Osteoblast (primary cell): Measurements from ENCODE around the gene HAUS8. TPM values are rescaled to one million over a fixed set of nuclear protein-coding genes. Genes with fewer than 3 reads are reported as not detected.

ENCODE experiments used
- DNase-seq: peaks from one replicate; pipeline ENCODE4 v3.0.0; 2011; ENCODE audit warnings: low spot score, mixed read lengths; ENCODE audit not compliant: insufficient read length; ENCODE audit errors: missing footprints
- H2AFZ ChIP-seq: 2 replicates; pipeline ENCODE4 v1.6.0; 2011; ENCODE audit warnings: mild to moderate bottlenecking, low read length
- H3K27ac ChIP-seq: 2 replicates; pipeline ENCODE4 v1.5.1; 2011; ENCODE audit warnings: mild to moderate bottlenecking, low read depth, low read length, moderate library complexity
- H3K27me3 ChIP-seq: 2 replicates; pipeline ENCODE4 v1.6.0; 2012; ENCODE audit warnings: mild to moderate bottlenecking, control low read depth, inconsistent platforms, low read length, moderate library complexity; ENCODE audit not compliant: insufficient read depth
- H3K36me3 ChIP-seq: 2 replicates; pipeline ENCODE4 v1.5.1; 2011; ENCODE audit warnings: mild to moderate bottlenecking, low read length, control low read depth, moderate library complexity; ENCODE audit not compliant: insufficient read depth
- H3K4me1 ChIP-seq: 2 replicates; pipeline ENCODE4 v1.5.1; 2011; ENCODE audit warnings: mild to moderate bottlenecking, low read length, control low read depth, moderate library complexity; ENCODE audit not compliant: insufficient read depth
- H3K4me2 ChIP-seq: 2 replicates; pipeline ENCODE4 v1.6.0; 2011; ENCODE audit warnings: mild to moderate bottlenecking, low read length; ENCODE audit not compliant: insufficient read depth
- H3K4me3 ChIP-seq: fragments of 200-600 bp; sonication (generic); 3 replicates; pipeline ENCODE4 v1.5.1; 2012; ENCODE audit warnings: mild to moderate bottlenecking, low read length, inconsistent platforms; ENCODE audit not compliant: insufficient read depth
- H3K79me2 ChIP-seq: 2 replicates; pipeline ENCODE4 v1.6.0; 2012; ENCODE audit warnings: mild to moderate bottlenecking, low read length, control low read depth, inconsistent platforms; ENCODE audit not compliant: insufficient read depth
- H3K9me3 ChIP-seq: 2 replicates; pipeline ENCODE4 v1.5.1; 2011; ENCODE audit warnings: low read depth, low read length, control low read depth
- H4K20me1 ChIP-seq: 2 replicates; pipeline ENCODE4 v1.6.0; 2012; ENCODE audit warnings: mild to moderate bottlenecking, low read length, control low read depth; ENCODE audit not compliant: insufficient read depth
- total RNA-seq: library from RNA; depleted of rRNA; stranded (reverse); fragments of >200 nt; gene quantifications from 2 replicates; pipeline ENCODE4 v1.2.3, GENCODE V29; 2012
- TF ChIP-seq, protein P1 (sequence below): IDR thresholded peaks from 2 replicates; pipeline ENCODE4 v1.5.1; 2011; ENCODE audit warnings: mild to moderate bottlenecking, low read depth, low read length, moderate library complexity; ENCODE audit errors: extremely low read depth

The HAUS8 gene
- total RNA-seq, 1 donor, result 1.8 TPM

DNA sequence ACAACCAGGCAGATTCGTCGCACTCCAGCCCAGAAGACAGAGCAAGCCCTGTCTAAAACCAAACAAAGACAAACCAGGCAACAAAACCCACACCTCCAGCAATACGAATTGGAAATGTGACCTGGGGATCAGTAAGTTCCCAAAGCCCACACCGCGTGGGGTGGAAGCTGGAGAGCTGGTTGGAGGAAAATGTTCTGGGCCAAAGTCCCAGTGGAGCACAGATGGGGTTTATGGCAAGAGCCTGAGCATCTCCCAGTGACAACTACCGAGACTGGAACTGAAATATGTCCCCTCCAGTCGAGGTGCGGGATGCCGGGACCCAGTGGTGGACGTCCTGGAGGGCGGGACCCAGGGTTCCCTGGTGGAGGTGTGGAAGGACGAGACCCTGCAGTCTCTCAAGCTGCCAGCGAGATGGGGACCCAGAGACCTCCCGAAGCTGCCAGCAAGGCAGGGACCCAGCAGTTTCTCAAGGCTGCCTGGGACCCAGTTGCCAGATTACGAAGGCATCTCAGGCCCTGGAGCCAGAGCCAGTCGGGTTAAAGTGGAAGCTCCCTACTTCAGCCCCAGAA, 26.3 kb downstream of the HAUS8 start:
- no peaks in the 10 kb centered on the region for H3K79me2 ChIP-seq

DNA sequence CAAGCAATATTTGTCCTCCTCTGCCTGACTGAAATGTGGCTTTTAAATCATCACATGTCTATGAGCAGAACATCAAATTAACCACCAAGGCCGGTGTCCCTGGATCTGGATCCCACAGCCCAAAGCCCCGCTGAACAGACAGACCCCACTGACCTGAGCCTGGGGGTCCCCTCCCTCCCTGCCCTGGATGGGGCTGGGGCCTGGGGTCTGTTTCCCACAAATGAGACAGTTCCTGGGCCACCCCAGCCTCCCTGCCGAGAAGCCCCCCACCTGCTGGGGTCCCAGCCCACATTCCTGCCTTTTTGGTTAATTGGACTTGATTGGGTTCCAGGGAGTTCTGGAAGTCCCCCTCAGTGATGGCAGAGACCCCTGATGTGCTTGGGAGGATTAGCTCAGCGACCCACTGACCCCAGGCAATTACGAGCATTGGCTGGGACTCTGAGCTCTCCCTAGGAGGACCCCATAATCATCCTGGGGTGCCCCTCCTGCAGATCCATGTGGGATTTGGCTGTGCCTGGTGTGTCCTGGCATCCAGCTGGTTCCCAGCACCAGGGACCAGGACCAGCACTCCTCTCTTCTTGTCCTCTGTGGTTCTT, 29.2 kb downstream of the HAUS8 start:
- peak; percentile 54 for DNase-seq
- Histone ChIP-seq H2AFZ (no peak overlapping the region), H3K4me1 (peaks cover 3% of the 10 kb centered on the region), H3K36me3 (no peaks in the 10 kb centered on the region), H3K9me3 (no peaks in the 10 kb centered on the region), H3K79me2 (no peaks in the 10 kb centered on the region), H3K27ac (no peak overlapping the region), H3K4me2 (no peak overlapping the region), H3K27me3 (peaks cover 11% of the 10 kb centered on the region), H4K20me1 (no peaks in the 10 kb centered on the region), H3K4me3 (no peak overlapping the region)
- TF ChIP-seq, protein P1, sequence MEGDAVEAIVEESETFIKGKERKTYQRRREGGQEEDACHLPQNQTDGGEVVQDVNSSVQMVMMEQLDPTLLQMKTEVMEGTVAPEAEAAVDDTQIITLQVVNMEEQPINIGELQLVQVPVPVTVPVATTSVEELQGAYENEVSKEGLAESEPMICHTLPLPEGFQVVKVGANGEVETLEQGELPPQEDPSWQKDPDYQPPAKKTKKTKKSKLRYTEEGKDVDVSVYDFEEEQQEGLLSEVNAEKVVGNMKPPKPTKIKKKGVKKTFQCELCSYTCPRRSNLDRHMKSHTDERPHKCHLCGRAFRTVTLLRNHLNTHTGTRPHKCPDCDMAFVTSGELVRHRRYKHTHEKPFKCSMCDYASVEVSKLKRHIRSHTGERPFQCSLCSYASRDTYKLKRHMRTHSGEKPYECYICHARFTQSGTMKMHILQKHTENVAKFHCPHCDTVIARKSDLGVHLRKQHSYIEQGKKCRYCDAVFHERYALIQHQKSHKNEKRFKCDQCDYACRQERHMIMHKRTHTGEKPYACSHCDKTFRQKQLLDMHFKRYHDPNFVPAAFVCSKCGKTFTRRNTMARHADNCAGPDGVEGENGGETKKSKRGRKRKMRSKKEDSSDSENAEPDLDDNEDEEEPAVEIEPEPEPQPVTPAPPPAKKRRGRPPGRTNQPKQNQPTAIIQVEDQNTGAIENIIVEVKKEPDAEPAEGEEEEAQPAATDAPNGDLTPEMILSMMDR, result no peak

More for the DNA sequence above, 26.3 kb downstream of the HAUS8 start:
- H3K4me1 ChIP-seq, result peaks cover 3% of the 10 kb centered on the region
- peaks cover 3% of the 10 kb centered on the region for H3K27me3 ChIP-seq
- no peak overlapping the region for H3K4me2 ChIP-seq
- no peaks in the 10 kb centered on the region for H3K9me3 ChIP-seq
- no peak overlapping the region for H2AFZ ChIP-seq
- no peak overlapping the region for H3K4me3 ChIP-seq
- TF ChIP-seq, protein P1, result no peak
- H3K27ac ChIP-seq, result no peak overlapping the region
- no peaks in the 10 kb centered on the region for H4K20me1 ChIP-seq
- no peaks in the 10 kb centered on the region for H3K36me3 ChIP-seq
- peak; percentile 6 for DNase-seq

DNA sequence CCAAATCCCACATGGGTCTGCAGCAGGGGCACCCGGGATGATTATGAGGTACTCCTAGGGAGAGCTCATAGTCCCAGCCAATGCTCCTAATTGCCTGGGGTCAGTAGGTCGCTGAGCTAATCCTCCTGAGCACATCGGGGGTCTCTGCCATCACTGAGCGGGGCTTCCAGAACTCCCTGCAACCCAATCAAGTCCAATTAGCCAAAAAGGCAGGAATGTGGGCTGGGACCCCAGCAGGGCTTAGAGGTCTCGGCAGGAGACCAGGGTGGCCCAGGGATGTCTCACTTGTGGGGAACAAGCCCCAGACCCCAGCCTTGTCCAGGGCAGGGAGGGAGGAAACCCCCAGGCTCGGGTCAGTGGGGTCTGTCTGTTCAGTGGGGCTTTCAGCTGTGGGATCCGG, 31.5 kb downstream of the HAUS8 start:
- peak; percentile 27 for DNase-seq
- TF ChIP-seq, protein P1, result no peak
- peaks cover 11% of the 10 kb centered on the region for H3K27me3 ChIP-seq

DNA sequence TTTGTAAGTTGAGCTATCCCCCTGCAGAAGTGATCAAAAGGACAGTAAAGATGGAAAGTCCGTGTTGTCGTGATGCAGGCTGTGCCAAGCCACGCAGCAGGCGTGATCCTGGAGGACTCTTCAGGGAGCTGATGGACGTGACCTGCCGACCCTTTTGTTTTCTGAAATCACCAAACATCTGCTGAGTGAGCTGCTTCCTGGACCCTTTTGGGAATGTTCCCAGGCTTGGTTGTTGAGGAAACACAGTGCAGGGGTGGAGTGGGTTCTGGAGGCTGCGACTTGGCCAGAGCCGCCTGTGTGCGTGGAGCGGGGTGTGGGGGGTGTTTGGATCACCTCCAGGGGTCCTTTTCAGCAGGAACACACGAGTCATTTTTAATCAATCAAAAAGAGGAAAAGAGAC, 33.3 kb downstream of the HAUS8 start:
- DNase-seq, result peak; percentile 59
- Histone ChIP-seq H2AFZ (no peak overlapping the region), H4K20me1 (no peaks in the 10 kb centered on the region), H3K9me3 (no peaks in the 10 kb centered on the region), H3K36me3 (no peaks in the 10 kb centered on the region), H3K4me3 (no peak overlapping the region), H3K4me2 (no peak overlapping the region), H3K79me2 (no peaks in the 10 kb centered on the region), H3K27ac (no peak overlapping the region), H3K27me3 (peaks cover 11% of the 10 kb centered on the region), H3K4me1 (no peaks in the 10 kb centered on the region)
- TF ChIP-seq, protein P1, result no peak

More for the DNA sequence above, 31.5 kb downstream of the HAUS8 start:
- Histone ChIP-seq H3K9me3 (no peaks in the 10 kb centered on the region), H3K36me3 (no peaks in the 10 kb centered on the region), H3K4me1 (no peaks in the 10 kb centered on the region), H3K4me3 (no peak overlapping the region), H3K4me2 (no peak overlapping the region), H3K27ac (no peak overlapping the region), H4K20me1 (no peaks in the 10 kb centered on the region), H2AFZ (no peak overlapping the region), H3K79me2 (no peaks in the 10 kb centered on the region)
